ENCODE measurements around the gene TBC1D9B.

TBC1D9B gene

DNA sequence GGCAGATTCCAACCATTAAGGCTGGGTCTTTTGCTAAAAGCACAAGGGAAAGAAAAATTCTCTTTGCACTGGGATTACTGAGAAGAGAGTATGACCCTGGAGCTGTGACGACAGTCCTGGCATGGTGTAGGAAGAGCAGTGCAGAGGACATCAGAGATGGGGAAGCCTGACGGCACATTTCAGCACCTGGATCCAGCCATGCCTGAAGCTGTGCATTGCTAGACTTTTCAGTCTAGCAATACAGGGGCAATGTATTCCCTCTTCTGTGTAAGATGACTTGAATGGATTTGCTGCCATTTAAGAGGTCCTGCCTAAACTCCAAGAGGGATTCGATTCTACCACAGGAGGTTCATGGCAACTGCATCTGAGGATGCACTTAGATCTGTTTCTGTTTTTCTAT, 36.7 kb downstream of the TBC1D9B start:
- in situ Hi-C loops (cut with MboI; ENCODE audit: low sequenced_read_pairs): no loop called here

DNA sequence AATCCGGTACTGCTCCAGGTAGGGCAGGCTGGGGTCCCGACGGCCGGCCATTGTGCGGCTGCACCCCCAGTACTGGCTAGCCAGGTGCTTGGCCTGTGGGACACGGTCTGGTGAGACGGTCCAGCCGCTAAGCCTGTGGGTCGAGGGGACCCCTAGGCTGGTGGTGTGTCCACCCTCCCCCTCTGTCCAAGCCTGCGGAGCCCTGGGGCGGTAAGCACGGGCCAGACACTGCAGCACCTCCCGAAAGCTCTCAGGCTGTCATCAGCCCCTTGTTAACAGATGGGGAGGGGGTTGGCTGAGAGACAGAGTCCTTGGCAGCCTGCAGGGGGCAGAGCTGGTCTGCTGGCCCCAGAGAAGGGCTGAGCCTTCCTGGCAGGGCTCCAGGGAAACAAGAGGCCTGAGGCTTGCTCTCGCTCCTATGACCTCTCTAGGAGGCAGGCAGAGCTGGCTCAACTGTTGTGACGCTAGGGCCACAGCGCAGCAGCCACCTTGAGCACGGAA, 37.2 kb downstream of the TBC1D9B start:
- in situ Hi-C loops (cut with MboI; ENCODE audit: low sequenced_read_pairs): no loop called here

DNA sequence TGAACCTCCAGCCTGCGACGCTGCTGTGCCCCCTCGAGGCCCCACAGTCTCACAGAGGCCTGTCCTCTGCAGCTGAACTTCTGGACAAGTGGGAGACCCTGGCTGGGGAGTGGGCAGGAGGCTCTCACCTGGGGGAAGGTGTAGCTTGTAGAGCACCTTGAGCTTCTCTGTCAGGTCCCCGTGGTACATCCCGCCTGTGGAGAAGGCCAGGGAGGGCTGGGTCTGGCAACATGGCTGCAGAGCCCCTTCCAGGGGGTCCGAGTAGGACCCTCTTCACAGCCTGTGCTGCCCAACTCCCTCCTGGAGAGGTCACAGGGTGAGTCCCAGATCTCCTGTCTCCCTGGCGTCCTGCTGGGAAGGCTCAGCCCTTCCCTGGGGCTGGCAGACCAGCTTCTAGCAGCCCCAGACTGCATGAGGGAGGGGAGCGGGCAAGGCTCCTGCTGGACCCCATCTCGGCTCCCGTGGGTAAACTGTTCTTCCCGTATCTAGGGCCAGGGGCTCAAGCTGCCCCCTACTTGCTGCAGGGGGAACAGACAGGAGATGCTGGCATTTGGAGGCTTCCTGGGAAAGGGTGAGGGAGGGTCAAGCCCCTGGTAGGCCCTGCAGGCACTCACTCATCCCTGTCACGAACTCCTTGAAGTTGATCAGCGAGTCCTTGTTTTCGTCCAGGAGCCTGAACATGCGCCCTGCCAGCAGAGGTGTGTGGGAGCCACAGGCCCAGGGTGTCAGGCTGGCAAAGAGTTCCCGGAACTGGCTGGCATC, 37.9 kb downstream of the TBC1D9B start:
- in situ Hi-C loops (cut with MboI; ENCODE audit: low sequenced_read_pairs): no loop called here

DNA sequence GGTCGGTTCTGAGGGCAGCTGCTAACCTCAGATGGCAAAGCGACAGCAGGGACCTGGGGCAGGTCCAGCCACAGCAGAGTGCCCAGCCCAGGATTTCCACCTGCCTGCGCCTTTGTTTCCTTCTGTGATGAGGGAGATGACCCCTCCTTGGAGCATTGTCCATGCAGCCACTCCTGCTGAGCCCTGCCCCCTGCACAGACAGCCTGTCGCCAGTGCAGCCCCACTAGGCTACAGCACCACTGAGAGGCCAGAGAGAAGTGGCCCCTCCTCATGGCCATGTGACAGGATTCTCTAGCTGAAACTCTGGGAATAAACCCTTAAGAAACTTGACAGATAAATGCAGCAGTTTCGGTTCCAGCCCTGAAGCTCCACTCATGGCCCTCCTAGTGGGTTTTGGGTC, 38.6 kb downstream of the TBC1D9B start:
- in situ Hi-C loops (cut with MboI; ENCODE audit: low sequenced_read_pairs): no loop called here

DNA sequence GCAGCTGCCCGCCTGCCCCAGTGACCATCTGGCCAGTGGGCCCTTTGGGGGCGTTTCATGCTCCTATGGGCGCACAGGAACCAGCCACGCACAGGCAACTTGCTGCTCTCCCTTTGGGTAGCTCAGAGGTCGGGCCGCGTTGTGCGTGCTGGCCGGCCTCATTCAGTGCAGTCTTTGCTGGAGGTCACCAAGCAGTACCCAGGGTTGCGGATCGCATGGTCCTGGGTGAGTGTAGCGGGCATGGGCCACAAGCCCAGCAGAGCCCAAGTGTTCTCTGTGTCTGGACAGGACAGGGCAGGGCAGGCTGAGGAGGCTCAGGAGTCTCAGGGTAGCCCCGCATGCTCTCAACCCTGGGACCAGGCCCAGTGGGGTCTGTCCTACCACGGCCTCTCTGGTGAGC, 39.2 kb downstream of the TBC1D9B start:
- in situ Hi-C loops (cut with MboI; ENCODE audit: low sequenced_read_pairs): no loop called here

DNA sequence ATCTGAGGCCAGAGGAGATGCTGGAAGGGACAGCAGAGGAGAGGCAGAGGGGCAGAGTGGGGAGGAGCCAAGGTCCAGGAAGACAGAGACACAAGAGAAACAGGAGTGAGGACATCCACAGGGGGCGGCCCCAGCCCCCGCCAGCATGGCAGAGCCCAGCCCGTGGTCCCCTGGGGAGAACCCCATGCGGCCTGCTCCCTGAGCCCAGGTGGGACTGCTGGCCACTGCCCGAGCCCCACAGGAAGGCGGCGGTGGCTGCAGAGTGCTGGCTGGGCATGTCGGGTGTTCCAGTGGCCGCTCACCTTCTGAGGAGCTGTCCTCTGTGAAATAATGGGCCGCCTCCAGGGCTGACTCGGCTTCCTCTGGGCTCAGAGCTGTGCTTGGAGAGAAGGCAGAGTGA, 40.2 kb downstream of the TBC1D9B start:
- in situ Hi-C loops (cut with MboI; ENCODE audit: low sequenced_read_pairs): no loop called here

DNA sequence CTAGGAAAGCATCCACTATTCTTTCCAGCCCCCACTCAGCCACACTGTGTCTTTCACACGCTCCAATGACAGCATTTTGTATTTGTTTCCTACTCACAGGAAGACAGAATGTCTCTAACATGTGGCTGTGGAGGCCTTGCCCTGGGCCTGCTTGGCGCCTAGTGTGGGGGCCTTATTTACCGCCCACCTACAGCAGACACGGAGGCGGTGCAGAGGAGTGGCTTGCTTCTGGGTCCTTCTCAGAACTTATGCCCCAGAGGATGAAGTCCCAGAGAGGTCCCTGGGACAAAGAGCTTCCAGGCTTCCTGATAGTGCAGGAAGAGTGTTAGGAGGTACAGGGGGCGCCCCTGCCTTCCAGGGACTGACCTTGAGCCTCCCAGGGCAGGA, 40.6 kb downstream of the TBC1D9B start:
- in situ Hi-C loops (cut with MboI; ENCODE audit: low sequenced_read_pairs): no loop called here

DNA sequence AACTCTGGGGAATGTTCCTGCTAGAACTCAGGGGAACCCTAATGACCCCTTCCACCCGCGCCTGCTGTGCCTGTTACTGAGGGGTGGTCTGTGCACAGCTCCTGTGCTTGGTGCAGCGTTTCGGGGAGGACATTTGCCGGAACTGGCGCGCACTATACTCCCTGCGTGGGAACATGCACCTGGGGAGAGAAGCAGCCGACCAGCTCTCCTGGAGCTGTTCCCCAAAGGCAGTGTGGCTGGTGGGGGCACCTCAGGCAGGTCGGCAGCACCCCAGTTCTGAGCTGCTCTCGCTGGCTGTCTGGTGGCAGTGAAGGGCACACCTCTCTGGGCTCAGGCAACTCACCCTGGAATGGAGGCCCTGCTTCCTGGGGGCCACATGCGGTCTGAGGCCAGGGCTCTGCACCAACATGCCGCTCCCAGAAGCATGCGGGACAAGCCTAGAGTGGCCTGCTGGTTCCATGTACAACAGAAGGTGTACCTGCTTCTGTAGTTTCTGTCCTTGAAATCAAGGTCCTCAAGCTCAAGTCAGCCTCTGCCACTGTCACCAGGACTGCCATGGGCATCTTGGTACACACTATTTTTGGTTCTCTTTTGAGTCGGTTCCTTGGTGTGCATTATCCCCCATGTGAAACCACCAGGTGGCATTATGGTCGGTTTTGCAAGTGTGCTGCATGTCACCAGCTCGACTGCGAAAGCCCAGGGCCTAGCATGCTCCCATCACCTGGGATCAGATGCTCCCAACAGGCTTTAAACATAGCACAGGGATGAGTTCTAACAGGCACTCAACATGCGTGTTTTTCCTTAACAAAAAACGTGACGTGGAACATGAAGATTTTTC, 41.2 kb downstream of the TBC1D9B start:
- in situ Hi-C loops (cut with MboI; ENCODE audit: low sequenced_read_pairs): no loop called here

DNA sequence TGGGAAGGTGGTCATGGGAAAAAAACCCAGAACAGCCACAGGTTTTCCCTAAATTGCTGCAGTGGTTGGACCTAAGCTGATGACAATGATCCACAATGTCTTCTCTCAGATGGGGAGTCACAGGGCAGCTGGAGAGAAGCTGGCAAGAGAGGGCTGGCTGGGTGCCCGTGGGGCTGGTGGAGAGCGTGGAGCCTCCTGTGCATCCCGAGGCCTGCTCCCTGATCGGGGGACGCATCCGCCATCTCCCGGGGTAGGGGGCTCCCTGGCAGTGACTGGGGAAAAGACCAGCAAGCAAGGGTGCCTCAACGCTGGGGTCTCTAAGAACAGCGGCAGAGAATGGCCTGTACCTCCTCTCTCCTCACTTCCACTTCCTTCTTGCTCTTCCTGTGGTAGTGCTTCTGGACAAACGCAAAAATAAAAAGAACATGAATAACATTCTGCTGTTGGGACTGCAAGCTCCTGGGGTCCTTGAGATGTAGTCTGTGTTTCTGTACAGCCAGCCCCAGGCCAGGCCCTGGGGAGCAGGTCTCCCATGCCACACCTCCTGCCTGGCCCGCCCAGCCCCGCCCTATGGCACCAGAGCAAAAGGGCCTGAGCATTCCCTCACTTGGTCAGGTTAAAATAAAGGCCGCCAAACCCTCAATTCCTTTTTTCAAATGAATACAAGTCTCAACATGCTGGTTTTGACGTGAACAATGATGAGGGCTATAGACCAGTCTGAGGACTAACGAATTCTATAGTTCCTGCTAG, 42.0 kb downstream of the TBC1D9B start:
- in situ Hi-C loops (cut with MboI; ENCODE audit: low sequenced_read_pairs): no loop called here

DNA sequence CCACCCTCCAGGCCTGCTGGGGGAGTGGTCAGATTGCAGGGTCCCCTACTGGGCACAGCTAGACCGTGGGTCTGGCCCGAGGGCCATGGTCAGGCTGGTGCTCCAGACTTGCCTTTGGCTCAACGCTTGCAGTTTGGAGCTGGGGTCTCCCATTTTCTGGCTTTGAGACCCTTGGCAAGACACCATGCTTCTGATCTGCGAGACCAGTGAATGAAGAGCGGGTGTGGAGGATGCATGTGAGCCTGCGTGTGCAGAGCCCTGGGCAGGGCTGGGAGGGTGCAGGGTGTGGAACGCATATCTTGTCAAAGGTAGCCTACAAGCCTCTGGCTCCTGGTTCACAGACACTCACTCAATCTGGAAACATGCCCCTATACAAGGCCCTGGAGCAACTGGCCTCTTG, 43.0 kb downstream of the TBC1D9B start:
- in situ Hi-C loops (cut with MboI; ENCODE audit: low sequenced_read_pairs): no loop called here

DNA sequence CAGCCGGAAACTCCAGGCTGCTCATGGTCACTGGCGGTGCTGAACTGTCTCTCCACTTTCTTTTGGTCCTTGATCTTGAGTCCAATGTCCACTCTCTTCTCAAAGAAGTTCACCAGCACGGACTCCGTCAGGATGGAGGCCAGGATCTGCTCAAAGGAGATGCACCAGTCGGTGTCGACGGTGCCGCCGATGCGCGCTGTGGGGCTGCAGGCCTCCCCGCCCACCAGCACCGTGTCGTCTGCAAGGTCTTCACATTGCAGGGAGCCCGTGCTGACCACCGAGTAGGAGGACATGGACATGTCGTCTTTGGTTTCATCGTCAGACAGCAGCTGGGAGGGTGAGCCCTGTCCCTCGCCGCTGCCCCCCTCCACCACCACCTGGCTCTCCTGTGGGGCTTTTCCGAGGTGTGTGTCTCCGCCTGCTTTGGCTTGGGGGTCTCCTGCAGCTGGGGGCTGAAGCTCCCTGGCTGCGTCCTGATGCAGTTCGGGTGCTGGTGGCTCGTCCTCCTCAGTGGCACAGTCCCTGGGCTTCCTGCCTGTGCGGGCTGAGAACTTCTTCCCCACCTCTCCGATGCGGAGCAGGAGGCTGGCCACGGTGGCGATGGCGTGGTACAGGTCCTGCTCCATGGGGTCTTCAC, 44.1 kb downstream of the TBC1D9B start:
- in situ Hi-C loops (cut with MboI; ENCODE audit: low sequenced_read_pairs): no loop called here

DNA sequence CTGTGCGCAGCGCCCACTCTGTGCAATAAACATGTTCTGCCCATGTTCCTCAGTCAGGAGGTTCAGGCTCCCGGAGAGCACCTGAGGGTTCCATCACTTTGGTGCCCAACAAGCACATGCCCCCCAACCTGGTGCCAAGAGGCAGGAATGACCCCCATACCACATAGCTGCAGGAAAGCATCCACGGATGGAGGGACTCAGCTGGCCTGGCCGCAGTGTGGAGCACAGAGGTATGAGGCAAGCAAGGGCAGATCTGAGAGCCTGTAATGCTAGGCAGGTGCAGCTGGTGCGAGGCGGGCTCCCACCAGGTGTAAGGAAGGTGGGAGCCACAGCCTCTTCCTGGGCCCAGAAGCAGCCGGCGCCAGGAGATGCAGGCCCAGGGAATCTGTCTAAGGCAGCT, 44.8 kb downstream of the TBC1D9B start:
- in situ Hi-C loops (cut with MboI; ENCODE audit: low sequenced_read_pairs): no loop called here

DNA sequence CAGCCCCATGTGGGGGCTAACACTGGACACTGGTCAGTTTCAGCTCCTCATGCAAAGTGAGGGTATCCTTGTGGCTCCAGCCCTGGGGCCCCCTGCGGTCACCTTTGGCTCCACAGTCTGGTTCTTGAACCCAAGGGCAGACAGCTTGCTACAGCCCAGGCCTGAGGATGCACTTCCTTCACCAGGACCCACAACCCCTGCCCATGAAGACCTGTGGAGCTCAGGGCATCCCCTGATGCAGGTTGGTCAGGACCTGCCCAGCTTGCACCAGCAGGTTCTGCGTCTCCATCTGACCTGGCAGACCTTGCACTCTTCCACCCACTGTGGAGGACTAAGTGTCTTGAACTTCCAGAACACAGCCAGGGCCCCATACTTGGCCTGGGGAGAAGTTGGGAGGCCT, 45.4 kb downstream of the TBC1D9B start:
- in situ Hi-C loops (cut with MboI; ENCODE audit: low sequenced_read_pairs): no loop called here

DNA sequence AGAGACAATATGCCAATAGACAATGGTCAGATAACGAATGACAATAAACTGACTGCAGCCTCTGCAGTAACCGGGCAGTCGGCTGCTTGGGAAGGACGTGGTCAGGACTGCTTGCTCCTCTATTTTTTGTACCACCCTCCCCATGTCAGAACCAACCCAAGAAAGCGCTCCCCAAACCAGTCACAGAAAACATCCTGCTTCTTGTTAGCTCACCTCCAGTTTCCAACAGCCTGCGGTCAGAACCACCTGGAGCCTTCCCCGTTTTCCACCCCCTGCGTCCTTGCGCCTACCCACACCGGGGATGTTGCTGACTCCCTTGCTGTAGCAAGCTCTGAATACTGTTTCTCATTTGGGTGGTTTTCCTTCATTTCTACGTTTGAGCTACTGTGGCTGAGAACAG, 47.4 kb downstream of the TBC1D9B start:
- in situ Hi-C loops (cut with MboI; ENCODE audit: low sequenced_read_pairs): no loop called here

DNA sequence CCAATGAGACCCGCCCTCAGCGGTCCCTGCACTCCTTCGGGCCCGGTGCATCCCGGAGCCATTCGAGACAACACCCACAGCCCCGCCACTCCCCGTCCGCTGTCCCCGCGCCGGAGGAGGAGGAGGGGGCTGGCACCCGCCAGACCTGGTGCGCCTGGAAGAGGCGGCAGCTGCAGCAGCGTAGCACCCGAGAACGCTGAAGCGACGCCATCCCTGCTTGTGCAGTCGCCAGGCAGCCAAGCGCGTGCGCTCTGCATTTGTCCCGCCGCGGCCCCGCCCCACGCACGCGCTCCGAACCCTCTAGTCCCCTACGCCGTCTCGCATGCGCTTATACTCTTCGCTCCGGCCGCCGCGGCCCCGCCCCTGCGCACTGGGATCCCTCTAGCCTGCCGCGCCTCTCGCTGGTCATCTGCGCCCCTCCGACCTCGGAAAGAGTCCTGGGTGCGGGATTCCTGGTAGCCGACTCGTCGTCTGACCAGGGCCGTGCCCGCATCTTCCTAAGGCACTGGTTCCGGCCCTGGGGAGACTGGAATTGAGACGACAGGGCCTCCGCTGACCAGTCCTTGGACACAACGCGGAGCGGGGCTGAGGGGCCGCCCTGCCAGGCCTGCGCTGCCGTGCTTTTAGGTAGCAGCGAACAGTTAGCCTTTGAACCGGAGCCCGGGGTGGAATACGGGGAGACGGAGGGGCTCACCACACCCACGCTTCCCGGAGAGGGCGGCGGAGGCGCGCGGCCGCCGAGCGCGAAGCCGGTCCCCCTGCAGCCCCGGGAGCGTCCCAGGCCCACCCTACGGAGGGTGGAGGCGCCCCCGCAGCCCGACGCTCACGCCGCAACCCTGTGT, 48.9 kb downstream of the TBC1D9B start, which contains the start of gene MRNIP:
MRNIP (minus strand) TSS at position 232 of the 842 bp plus-strand sequence; CDS start at position 211, 21 bp downstream.
- in situ Hi-C loops (cut with MboI; ENCODE audit: low sequenced_read_pairs): no loop called here

DNA sequence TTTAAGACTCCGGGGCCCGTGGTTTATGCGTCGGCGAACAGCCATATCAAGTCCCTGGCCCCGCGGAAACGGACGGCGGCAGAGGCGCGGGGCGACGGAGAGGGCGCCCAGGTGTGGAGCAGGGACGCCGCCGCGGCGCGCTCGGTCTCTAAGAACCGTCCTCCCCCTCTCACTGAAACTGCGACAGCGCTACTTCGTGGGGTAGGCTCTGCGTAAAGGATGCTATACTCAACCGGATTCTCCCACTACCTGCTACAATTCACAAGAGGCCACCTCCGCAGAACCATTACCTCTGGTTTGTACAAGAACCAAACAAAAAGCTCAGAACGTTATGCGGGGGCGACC, 49.5 kb downstream of the TBC1D9B start:
- in situ Hi-C loops (cut with MboI; ENCODE audit: low sequenced_read_pairs): no loop called here

DNA sequence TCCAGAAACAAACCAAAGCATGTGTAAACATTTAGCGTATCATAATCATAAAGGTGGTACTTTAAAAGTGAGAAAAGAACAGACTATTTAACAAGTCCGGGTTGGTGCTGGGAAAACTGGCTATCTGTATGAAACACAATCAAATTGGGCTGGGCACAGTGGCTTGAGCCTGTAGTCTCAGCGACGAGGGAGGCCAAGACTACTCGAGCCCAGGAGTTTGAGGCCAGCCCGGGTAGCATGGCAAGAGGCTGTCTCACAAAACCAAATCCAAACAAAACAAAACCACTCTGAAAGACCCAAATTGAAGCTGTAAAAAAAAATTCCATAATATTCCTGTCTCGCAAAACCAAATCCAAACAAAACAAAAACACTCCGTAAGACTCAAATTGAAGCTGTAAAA, 53.3 kb downstream of the TBC1D9B start:
- in situ Hi-C loops (cut with MboI; ENCODE audit: low sequenced_read_pairs): no loop called here

DNA sequence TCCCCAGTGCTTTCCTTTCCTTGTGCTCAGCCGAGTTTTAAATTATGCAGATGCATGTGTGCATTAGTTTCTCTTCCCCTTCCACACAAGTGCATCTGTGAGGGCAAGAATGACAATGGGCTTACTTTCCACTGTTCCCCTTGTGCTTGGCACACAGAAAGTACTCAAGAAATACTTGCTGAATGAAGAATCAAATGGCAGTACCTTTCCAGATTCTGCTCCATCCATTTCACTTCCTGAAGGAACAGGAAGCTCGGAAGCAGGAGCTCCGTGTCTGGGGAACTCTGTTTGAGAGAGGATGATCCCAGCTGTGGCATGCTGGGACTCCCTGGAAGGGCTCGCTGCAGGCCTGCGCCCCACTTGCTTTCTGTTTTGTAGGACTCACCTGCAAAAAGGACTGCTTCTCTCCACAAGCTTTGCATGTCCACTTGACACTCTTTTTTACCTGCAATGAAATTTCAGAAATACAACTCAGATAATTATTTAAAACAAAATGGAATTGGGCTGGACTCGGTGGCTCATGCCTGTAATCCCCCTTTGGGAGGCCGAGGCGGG, 54.6 kb downstream of the TBC1D9B start:
- in situ Hi-C loops (cut with MboI; ENCODE audit: low sequenced_read_pairs): no loop called here

DNA sequence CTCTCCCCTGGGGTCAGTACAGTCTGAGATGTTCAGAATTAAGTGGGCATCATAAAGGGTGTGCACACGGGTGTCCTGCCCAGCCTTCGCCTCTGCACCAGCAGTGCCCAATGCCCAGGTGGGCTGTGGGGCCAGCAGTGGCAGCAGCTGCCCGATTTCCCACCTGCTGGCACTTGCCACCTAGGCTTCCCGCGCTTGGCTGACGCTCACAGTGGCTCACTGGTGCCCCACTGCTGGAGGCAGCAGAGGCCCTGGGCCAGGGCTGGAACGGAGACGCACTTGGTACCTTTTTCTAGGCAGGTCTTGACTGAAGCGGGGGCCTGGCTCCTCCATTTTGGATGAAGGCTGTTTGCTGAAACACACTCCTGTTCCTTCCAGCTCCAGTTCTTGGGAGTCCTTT, 66.1 kb downstream of the TBC1D9B start:
- in situ Hi-C loops (cut with MboI; ENCODE audit: low sequenced_read_pairs): no loop called here

DNA sequence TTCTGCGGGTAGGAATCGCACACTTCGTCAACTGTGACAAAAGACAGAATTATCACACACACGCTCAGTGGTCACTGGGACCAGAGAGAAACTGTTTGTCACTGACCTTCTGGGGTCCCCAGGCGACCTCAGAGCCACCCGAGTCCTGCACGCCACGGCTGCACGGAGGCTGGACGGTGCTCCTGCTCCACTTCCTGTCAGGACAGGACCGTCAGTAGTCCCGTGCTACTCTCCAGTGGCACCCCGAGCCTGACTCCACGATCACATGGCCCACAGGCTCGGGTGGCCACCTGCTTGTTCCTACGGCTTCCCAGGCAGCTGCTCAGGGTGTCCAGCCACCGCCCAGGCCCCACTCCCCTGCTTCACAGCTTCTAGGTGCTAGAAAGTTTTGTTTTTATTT, 66.9 kb downstream of the TBC1D9B start:
- in situ Hi-C loops (cut with MboI; ENCODE audit: low sequenced_read_pairs): no loop called here
